GM12875 (cell line): ENCODE results near the gene TRIP4.

Source experiments
- H3K4me3 ChIP-seq: one replicate; pipeline ENCODE4 v1.5.1; 2011; ENCODE audit warnings: low read depth, low read length, control low read depth
- CTCF ChIP-seq: IDR thresholded peaks from 2 replicates; pipeline ENCODE4 v1.5.1; 2011; ENCODE audit warnings: low read depth, mild to moderate bottlenecking, control low read depth, inconsistent platforms, low read length, moderate library complexity, borderline replicate concordance; ENCODE audit not compliant: insufficient read depth

The TRIP4 gene

GRCh38 chr15:64444836-64445235 is 57.2 kb downstream of the TRIP4 start:
- no peak overlapping the region for H3K4me3 ChIP-seq
- TF ChIP-seq CTCF: no peak

- no peak overlapping the region for H3K4me3 ChIP-seq
- no peak for TF ChIP-seq CTCF
These were observed 60.1 kb downstream of the TRIP4 start for GRCh38 chr15:64447536-64448315.

- no peak for TF ChIP-seq CTCF
- no peak overlapping the region for H3K4me3 ChIP-seq
These were observed 65.5 kb downstream of the TRIP4 start for GRCh38 chr15:64452988-64453688.

- no peak overlapping the region for H3K4me3 ChIP-seq
These were observed 66.0 kb downstream of the TRIP4 start for GRCh38 chr15:64453689-64454037.

GRCh38 chr15:64454282-64454681 is 66.6 kb downstream of the TRIP4 start:
- H3K4me3 ChIP-seq: no peak overlapping the region

More at GRCh38 chr15:64453689-64454037, 66.0 kb downstream of the TRIP4 start:
- TF ChIP-seq CTCF: no peak

GRCh38 chr15:64455961-64456371 is 68.3 kb downstream of the TRIP4 start:
- no peak for TF ChIP-seq CTCF
- no peak overlapping the region for H3K4me3 ChIP-seq

More at GRCh38 chr15:64454282-64454681, 66.6 kb downstream of the TRIP4 start:
- no peak for TF ChIP-seq CTCF
